Measurements from ENCODE around the gene BICRA. TPM values are rescaled to one million over a fixed set of nuclear protein-coding genes. Genes with fewer than 3 reads are reported as not detected.
A peak's percentile ranks its signal among the peaks of the same experiment; 100 is the strongest.
"Not testable (repeated sequence)": the region's sequence is repeated elsewhere in the genome, so short reads cannot be mapped to it uniquely, and the experiment has no call there.

BICRA gene
- total RNA-seq, 1 experiment from 2014 or later, result 24.4 TPM

DNA sequence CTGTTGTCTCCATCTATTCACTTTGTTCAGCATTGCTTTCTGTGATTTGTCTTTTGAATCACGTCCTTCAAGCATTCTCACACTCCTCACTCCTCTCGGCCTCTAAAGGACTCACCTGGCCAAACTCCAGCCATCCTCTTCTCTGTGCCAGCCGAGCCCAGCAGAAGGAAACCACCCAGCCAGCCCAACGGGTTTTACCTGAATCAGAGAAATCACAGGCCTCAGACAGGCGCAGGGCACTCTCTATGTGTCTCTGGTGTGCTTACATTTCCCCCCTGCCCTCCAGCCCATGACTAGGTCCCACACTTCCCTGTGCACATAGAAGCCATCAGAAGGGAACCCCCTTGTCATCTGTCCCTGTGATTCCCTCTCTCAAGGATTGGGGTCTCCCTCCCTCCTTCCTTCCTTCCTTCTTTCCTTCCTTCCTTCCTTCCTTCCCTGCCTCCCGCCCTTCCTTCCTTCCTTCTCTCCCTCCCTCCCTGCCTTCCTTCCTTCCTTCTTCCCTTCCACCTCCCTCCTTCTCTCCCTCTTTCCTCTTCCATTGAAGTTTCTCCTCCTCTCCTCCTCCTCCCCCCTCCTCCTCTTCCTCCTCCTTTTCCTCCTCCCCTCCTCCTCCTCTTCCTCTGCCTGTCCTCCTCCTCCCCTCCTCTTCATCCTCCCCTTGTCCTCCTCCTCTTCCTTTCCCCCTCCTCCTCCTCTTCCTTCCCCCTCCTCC, 27.2 kb upstream of the BICRA start:
- Mint-ChIP-seq H3K4me3 (ENCODE audit: low read depth, unreplicated experiment) (no peak overlapping the region), H3K4me1 (ENCODE audit: low read depth, unreplicated experiment) (peaks cover 27% of the 10 kb centered on the region), H3K36me3 (ENCODE audit: insufficient read depth, unreplicated experiment) (peaks cover 10% of the 10 kb centered on the region), H3K9me3 (ENCODE audit: low read depth, unreplicated experiment) (peaks cover 6% of the 10 kb centered on the region), H3K27me3 (ENCODE audit: unreplicated experiment) (no peaks in the 10 kb centered on the region), H3K27ac (ENCODE audit: unreplicated experiment) (peak overlapping the region; percentile 41)
- TF ChIP-seq, protein P1, sequence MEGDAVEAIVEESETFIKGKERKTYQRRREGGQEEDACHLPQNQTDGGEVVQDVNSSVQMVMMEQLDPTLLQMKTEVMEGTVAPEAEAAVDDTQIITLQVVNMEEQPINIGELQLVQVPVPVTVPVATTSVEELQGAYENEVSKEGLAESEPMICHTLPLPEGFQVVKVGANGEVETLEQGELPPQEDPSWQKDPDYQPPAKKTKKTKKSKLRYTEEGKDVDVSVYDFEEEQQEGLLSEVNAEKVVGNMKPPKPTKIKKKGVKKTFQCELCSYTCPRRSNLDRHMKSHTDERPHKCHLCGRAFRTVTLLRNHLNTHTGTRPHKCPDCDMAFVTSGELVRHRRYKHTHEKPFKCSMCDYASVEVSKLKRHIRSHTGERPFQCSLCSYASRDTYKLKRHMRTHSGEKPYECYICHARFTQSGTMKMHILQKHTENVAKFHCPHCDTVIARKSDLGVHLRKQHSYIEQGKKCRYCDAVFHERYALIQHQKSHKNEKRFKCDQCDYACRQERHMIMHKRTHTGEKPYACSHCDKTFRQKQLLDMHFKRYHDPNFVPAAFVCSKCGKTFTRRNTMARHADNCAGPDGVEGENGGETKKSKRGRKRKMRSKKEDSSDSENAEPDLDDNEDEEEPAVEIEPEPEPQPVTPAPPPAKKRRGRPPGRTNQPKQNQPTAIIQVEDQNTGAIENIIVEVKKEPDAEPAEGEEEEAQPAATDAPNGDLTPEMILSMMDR (IDR thresholded peaks at IDR 0.05; ENCODE audit: unreplicated experiment), result no peak
- DNase-seq, result peak; percentile 89
- no TSS peak for BruUV-seq (replicated peaks)
- CTCF ChIA-PET, result no interaction called here
- intact Hi-C loops (cut with micrococcal nuclease; ENCODE audit: unreplicated experiment), result no loop called here

DNA sequence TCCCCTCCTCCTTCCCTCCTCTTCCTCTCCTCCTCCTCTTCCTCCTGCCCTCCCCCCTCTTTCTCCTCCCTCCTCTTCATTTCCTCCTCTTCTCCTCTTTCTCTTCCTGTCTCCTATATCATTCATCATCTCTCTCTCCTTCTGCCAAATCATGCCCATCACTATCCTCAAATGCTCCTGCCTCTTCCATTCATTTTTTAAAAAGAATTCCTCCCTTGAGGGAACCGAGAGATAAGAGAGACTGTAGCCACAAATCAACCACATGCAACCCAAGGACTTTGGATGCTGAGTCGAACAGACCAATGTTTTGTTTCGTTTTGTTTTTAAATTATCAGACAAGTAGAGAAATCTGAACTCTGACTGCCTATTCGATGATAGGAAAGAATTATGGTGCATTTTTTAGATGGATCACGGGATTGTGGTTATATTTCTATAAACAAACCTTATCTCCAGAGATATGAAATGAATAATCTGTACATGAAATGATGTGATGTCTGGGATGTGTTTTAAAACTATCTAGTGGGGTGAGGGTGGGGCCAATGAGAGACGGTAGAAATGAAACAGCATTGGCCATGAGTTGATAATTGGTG, 26.5 kb upstream of the BICRA start:
- Mint-ChIP-seq H3K9me3 (ENCODE audit: low read depth, unreplicated experiment) (peaks cover 6% of the 10 kb centered on the region), H3K4me3 (ENCODE audit: low read depth, unreplicated experiment) (no peak overlapping the region), H3K4me1 (ENCODE audit: low read depth, unreplicated experiment) (peaks cover 27% of the 10 kb centered on the region), H3K27me3 (ENCODE audit: unreplicated experiment) (no peaks in the 10 kb centered on the region), H3K27ac (ENCODE audit: unreplicated experiment) (no peak overlapping the region), H3K36me3 (ENCODE audit: insufficient read depth, unreplicated experiment) (peaks cover 10% of the 10 kb centered on the region)
- TF ChIP-seq, protein P1 (IDR thresholded peaks at IDR 0.05; ENCODE audit: unreplicated experiment), result no peak
- no TSS peak for BruUV-seq (replicated peaks)
- CTCF ChIA-PET, result no interaction called here
- intact Hi-C loops (cut with micrococcal nuclease; ENCODE audit: unreplicated experiment), result no loop called here
- DNase-seq, result no peak

DNA sequence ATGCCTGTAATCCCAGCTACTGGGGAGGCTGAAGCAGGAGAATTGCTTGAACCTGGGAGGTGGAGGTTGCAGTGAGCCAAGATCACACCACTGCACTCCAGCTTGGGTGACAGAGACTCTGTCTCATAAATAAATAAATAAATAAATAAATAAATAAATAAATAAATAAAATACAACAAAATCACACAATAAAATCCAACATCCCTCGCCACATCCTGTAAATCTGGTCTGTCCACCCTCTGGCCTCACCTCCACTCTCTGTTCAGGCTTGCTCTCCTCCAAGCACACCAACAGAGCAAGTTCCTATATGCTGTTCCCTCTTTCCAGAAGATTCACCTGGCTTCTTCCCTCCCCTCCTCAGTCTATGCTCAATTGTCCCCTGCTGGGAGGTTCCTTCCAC, 25.8 kb upstream of the BICRA start:
- peaks cover 10% of the 10 kb centered on the region for H3K36me3 Mint-ChIP-seq (ENCODE audit: insufficient read depth, unreplicated experiment)

DNA sequence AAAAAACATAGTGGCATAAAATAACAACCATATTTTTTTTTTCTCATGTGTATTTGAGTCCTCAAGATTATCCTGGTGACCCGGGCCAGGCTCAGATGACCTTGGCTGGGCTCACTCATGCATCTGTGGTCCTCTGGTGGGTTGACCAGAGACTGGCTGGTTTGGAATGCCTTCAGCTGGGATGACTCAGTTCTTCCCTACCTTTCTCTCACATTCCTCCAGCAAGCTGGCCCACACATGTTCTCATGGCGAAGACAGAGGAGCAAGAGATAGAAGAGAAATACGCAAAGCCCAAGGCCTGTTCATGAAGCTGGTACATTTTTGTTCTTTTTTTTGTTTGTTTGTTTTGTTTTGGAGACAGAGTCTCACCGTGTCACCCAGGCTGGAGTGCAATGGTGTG, 21.6 kb upstream of the BICRA start:
- CTCF ChIA-PET, result no interaction called here
- no peak for DNase-seq

More for the DNA sequence above, 25.8 kb upstream of the BICRA start:
- H3K9me3 Mint-ChIP-seq (ENCODE audit: low read depth, unreplicated experiment); intact Hi-C loops (cut with micrococcal nuclease; ENCODE audit: unreplicated experiment); DNase-seq; H3K27me3 Mint-ChIP-seq (ENCODE audit: unreplicated experiment); BruUV-seq (replicated peaks): not testable (repeated sequence)
- CTCF ChIA-PET, result interaction anchor here (0.6 to 1.0 kb wide), 3 partner anchors 16 to 61 kb away, joined by 3 read pairs; no protein-coding TSS in a partner anchor
- H3K27ac Mint-ChIP-seq (ENCODE audit: unreplicated experiment), result peak overlapping the region; percentile 52
- peak overlapping the region; percentile 11 for H3K4me3 Mint-ChIP-seq (ENCODE audit: low read depth, unreplicated experiment)
- peaks cover 27% of the 10 kb centered on the region for H3K4me1 Mint-ChIP-seq (ENCODE audit: low read depth, unreplicated experiment)

More for the DNA sequence above, 21.6 kb upstream of the BICRA start:
- no peak overlapping the region for H3K4me3 Mint-ChIP-seq (ENCODE audit: low read depth, unreplicated experiment)
- TF ChIP-seq, protein P1 (IDR thresholded peaks at IDR 0.05; ENCODE audit: unreplicated experiment), result no peak
- H3K27me3 Mint-ChIP-seq (ENCODE audit: unreplicated experiment), result no peaks in the 10 kb centered on the region
- H3K4me1 Mint-ChIP-seq (ENCODE audit: low read depth, unreplicated experiment), result peaks cover 14% of the 10 kb centered on the region
- BruUV-seq (replicated peaks), result no TSS peak
- H3K27ac Mint-ChIP-seq (ENCODE audit: unreplicated experiment), result no peak overlapping the region
- peaks cover 5% of the 10 kb centered on the region for H3K36me3 Mint-ChIP-seq (ENCODE audit: insufficient read depth, unreplicated experiment)
- peaks cover 6% of the 10 kb centered on the region for H3K9me3 Mint-ChIP-seq (ENCODE audit: low read depth, unreplicated experiment)
- intact Hi-C loops (cut with micrococcal nuclease; ENCODE audit: unreplicated experiment), result no loop called here
